Endothelial cell of umbilical vein (primary cell): Measurements from ENCODE around the gene GCLC. TPM values are rescaled to one million over a fixed set of nuclear protein-coding genes. Genes with fewer than 3 reads are reported as not detected.

Experiments
- BruUV-seq: library from RNA; stranded (reverse); fragments of 400-500 nt; replicated peaks from 2 replicates; lab custom pipeline; 2021; lab: Mats Ljungman, UMichigan
- CTCF ChIA-PET: fragments of 300-600, 350-600 bp; sonication (Branson Sonifier 250); formaldehyde crosslinking; loops from one replicate; lab custom pipeline; 2021; ENCODE audit warnings: antibody characterized with exemption, inconsistent platforms; lab: Charles Lee
- POLR2A ChIA-PET: fragments of 300-600, 350-600 bp; sonication (Branson Sonifier 250); formaldehyde crosslinking; loops from one replicate; lab custom pipeline; 2021; ENCODE audit warnings: antibody characterized with exemption, inconsistent platforms; lab: Charles Lee
- DNase-seq: peaks from one replicate; pipeline ENCODE4 v3.0.0-alpha.2; 2011; ENCODE audit warnings: low read depth, low spot score
- FAIRE-seq: peaks from 2 replicates; lab custom pipeline; 2011; peaks lifted over from hg19 to GRCh38; lab: Jason Lieb, UNC
- H2AFZ ChIP-seq: 2 replicates; pipeline ENCODE4 v1.6.0; 2012; ENCODE audit warnings: low read depth, low read length, control low read depth, inconsistent platforms
- H3K27ac ChIP-seq: 2 replicates; pipeline ENCODE4 v1.5.1; 2011; ENCODE audit warnings: low read depth, mild to moderate bottlenecking, control low read depth, low read length, moderate library complexity; ENCODE audit not compliant: insufficient read depth
- H3K27me3 ChIP-seq, 2 experiments: 2 replicates each; pipeline versions ENCODE4 v1.6.0 to v1.6.1; 2011; ENCODE audit warnings: low read length in 2 of 2, mixed read lengths in 1 of 2; ENCODE audit not compliant: control insufficient read depth in 2 of 2, insufficient read depth in 2 of 2
- H3K36me3 ChIP-seq, 2 experiments: 2 replicates in 1 of 2; 3 replicates in 1 of 2; pipeline ENCODE4 v1.5.1; 2011; ENCODE audit warnings: low read length in 2 of 2, mild to moderate bottlenecking in 1 of 2, moderate library complexity in 1 of 2; ENCODE audit not compliant: control insufficient read depth in 2 of 2, insufficient read depth in 2 of 2; ENCODE audit errors: extremely low read depth in 1 of 2
- H3K4me1 ChIP-seq: 3 replicates; pipeline ENCODE4 v1.5.1; 2011; ENCODE audit warnings: mild to moderate bottlenecking, low read length; ENCODE audit not compliant: control insufficient read depth, insufficient read depth; ENCODE audit errors: extremely low read depth
- H3K4me2 ChIP-seq: 2 replicates; pipeline ENCODE4 v1.6.1; 2011; ENCODE audit warnings: low read length, control low read depth, mixed read lengths; ENCODE audit not compliant: insufficient read depth
- H3K4me3 ChIP-seq, 3 experiments: fragments of 200-600 bp in 1 of 3; sonication (generic), shearing (Covaris generic) in 1 of 3; replicated peaks in 1 of 3; 2 replicates each; pipeline ENCODE4 v1.5.1; 2011 to 2016; ENCODE audit warnings: control low read depth in 3 of 3, low read length in 3 of 3, mild to moderate bottlenecking in 2 of 3, inconsistent platforms in 1 of 3, low read depth in 1 of 3, moderate library complexity in 1 of 3; ENCODE audit not compliant: insufficient read depth in 1 of 3
- H3K79me2 ChIP-seq: 2 replicates; pipeline ENCODE4 v1.6.0; 2012; ENCODE audit warnings: low read length, inconsistent platforms; ENCODE audit not compliant: control insufficient read depth, insufficient read depth
- H3K9ac ChIP-seq: replicated peaks from 2 replicates; pipeline ENCODE3; 2011; ENCODE audit warnings: low read length, control low read depth; ENCODE audit not compliant: insufficient read depth; ENCODE audit errors: extremely low read depth
- H3K9me1 ChIP-seq: replicated peaks from 3 replicates; pipeline ENCODE4 v1.6.0; 2011; ENCODE audit warnings: mild to moderate bottlenecking, low read length; ENCODE audit not compliant: control insufficient read depth, insufficient read depth; ENCODE audit errors: extremely low read depth
- H3K9me3 ChIP-seq: replicated peaks from 2 replicates; pipeline ENCODE4 v1.5.1; 2012; ENCODE audit warnings: low read length, inconsistent platforms; ENCODE audit not compliant: control insufficient read depth, insufficient read depth
- H4K20me1 ChIP-seq: replicated peaks from 2 replicates; pipeline ENCODE3; 2011; ENCODE audit warnings: mild to moderate bottlenecking, low read length; ENCODE audit not compliant: control insufficient read depth, insufficient read depth; ENCODE audit errors: extremely low read depth
- EZH2 ChIP-seq: IDR thresholded peaks from 2 replicates; pipeline ENCODE4 v1.6.1; 2012; ENCODE audit warnings: borderline replicate concordance, low read depth, mild to moderate bottlenecking, moderate library complexity, low read length, inconsistent platforms; ENCODE audit not compliant: severe bottlenecking
- FOS ChIP-seq: IDR thresholded peaks from 2 replicates; pipeline ENCODE4 v1.6.1; 2011; ENCODE audit warnings: mild to moderate bottlenecking, low read length, moderate library complexity, borderline replicate concordance; ENCODE audit not compliant: insufficient read depth
- GATA2 ChIP-seq: IDR thresholded peaks from 2 replicates; pipeline ENCODE4 v1.7.0; 2011; ENCODE audit warnings: low read depth, mild to moderate bottlenecking, moderate library complexity, mixed read lengths, low read length; ENCODE audit not compliant: insufficient read length, insufficient read depth
- JUN ChIP-seq: IDR thresholded peaks from 2 replicates; pipeline ENCODE4 v1.6.1; 2011; ENCODE audit warnings: borderline replicate concordance, low read depth; ENCODE audit not compliant: insufficient read length, insufficient read depth
- MYC ChIP-seq: IDR thresholded peaks from one replicate; pipeline ENCODE4 v1.6.1; 2011; ENCODE audit warnings: mild to moderate bottlenecking, low read depth, low read length
- POLR2A ChIP-seq: IDR thresholded peaks from 2 replicates; pipeline ENCODE4 v1.6.1; 2012; ENCODE audit warnings: low read depth, mild to moderate bottlenecking, control low read depth, low read length
- POLR2AphosphoS5 ChIP-seq: IDR thresholded peaks from 2 replicates; pipeline ENCODE4 v1.6.1; 2012; ENCODE audit warnings: low read depth, mild to moderate bottlenecking, control low read depth, low read length, moderate library complexity; ENCODE audit not compliant: insufficient read depth
- dilution Hi-C: fragments of 300-500 bp; cut with MboI; formaldehyde crosslinking; loops from one replicate; pipeline ENCODE4 v1.15.0; 2019; ENCODE audit warnings: low sequenced_read_pairs; ENCODE audit not compliant: extremely low pct_ligation_motif_present
- intact Hi-C: fragments of 100-400 bp; cut with micrococcal nuclease; formaldehyde crosslinking; loops from one replicate; pipeline ENCODE4 v1.10.0; 2022
- polyA plus RNA-seq, 4 experiments: library from polyadenylated mRNA; depleted of rRNA in 3 of 4; stranded (reverse) in 3 of 4; unstranded in 1 of 4; fragments of >200 nt; gene quantifications; 2 replicates each; pipeline versions ENCODE4 v1.2.1 to v1.2.3, GENCODE V29; 2011 to 2012; ENCODE audit warnings: missing spikeins in 1 of 4
- total RNA-seq: library from RNA; stranded (reverse); gene quantifications from 2 replicates; pipeline ENCODE4 v1.2.3, GENCODE V29; 2021
- TF ChIP-seq, protein P1 (sequence below), 2 donors: IDR thresholded peaks; 1 replicate in 1 of 2; 2 replicates in 1 of 2; pipeline ENCODE4 v1.5.1; 2011; ENCODE audit warnings: low read length in 2 of 2, mild to moderate bottlenecking in 2 of 2, moderate library complexity in 2 of 2, control low read depth in 1 of 2, inconsistent platforms in 1 of 2, low read depth in 1 of 2; ENCODE audit not compliant: insufficient read depth in 1 of 2; ENCODE audit errors: extremely low read depth in 1 of 2
- TF ChIP-seq, protein P2 (sequence below): IDR thresholded peaks from 2 replicates; pipeline ENCODE4 v1.6.1; 2011; ENCODE audit not compliant: insufficient read depth, insufficient read length

Gene GCLC
- total and polyA plus RNA-seq, 2 donors (not counting 3 experiments of a cell fraction or from before 2014, with no cell fraction given): 7.3 to 22.8 TPM

DNA sequence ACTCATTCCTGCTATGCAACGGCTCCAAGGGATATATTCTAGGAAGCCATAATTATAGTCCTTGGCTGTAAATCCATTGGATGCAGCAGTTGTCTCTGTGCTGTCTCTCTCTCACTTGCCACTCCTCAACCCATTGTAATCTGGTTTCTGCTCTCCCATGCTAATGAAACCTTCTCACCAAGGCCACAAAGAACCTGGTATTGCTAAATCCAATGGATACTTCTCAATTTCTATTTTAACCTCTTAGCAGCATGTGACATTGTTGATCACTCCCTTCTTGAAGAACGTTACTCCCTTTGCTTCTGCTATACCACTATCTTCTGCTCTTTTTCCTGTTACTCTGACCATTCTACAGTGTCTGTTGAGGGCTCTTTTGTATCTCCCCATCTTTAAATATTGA, 39.8 kb upstream of the GCLC start:
- Histone ChIP-seq H3K4me3 (no peak overlapping the region), H4K20me1 (no peaks in the 10 kb centered on the region), H3K9me1 (no peaks in the 10 kb centered on the region), H3K27me3 (peaks cover 1 to 2% of the 10 kb centered on the region in 2 experiments), H3K27ac (no peak overlapping the region), H2AFZ (no peak overlapping the region), H3K36me3 (no peaks in the 10 kb centered on the region), H3K79me2 (no peaks in the 10 kb centered on the region), H3K4me1 (no peaks in the 10 kb centered on the region), H3K4me2 (no peak overlapping the region), H3K9me3 (no peaks in the 10 kb centered on the region), H3K9ac (no peak overlapping the region)
- no peak for DNase-seq
- ChIA-PET POLR2A (no interaction called here), CTCF (no interaction called here)
- FAIRE-seq: no peak
- intact Hi-C loops: no loop called here
- BruUV-seq: no TSS peak
- TF ChIP-seq, protein P1, sequence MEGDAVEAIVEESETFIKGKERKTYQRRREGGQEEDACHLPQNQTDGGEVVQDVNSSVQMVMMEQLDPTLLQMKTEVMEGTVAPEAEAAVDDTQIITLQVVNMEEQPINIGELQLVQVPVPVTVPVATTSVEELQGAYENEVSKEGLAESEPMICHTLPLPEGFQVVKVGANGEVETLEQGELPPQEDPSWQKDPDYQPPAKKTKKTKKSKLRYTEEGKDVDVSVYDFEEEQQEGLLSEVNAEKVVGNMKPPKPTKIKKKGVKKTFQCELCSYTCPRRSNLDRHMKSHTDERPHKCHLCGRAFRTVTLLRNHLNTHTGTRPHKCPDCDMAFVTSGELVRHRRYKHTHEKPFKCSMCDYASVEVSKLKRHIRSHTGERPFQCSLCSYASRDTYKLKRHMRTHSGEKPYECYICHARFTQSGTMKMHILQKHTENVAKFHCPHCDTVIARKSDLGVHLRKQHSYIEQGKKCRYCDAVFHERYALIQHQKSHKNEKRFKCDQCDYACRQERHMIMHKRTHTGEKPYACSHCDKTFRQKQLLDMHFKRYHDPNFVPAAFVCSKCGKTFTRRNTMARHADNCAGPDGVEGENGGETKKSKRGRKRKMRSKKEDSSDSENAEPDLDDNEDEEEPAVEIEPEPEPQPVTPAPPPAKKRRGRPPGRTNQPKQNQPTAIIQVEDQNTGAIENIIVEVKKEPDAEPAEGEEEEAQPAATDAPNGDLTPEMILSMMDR (IDR thresholded peaks at IDR 0.05; ENCODE audit: extremely low read depth in 1 of 2, insufficient read depth in 1 of 2, low read depth in 1 of 2, low read length in 2 of 2): no peak
- TF ChIP-seq MYC: no peak
- TF ChIP-seq JUN: no peak
- no peak for TF ChIP-seq EZH2
- no peak for TF ChIP-seq GATA2
- TF ChIP-seq POLR2A: no peak
- TF ChIP-seq POLR2AphosphoS5: no peak
- TF ChIP-seq, protein P2, sequence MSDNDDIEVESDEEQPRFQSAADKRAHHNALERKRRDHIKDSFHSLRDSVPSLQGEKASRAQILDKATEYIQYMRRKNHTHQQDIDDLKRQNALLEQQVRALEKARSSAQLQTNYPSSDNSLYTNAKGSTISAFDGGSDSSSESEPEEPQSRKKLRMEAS: no peak
- no peak for TF ChIP-seq FOS
- dilution Hi-C loops: no loop called here
